ENCODE data around the gene ARSK. TPM values are rescaled to one million over a fixed set of nuclear protein-coding genes. Genes with fewer than 3 reads are reported as not detected.
A peak's percentile ranks its signal among the peaks of the same experiment; 100 is the strongest.

ARSK gene
- total and polyA plus RNA-seq, 2 of the 4 experiments (the other 2 are of a cell fraction): 15.1 to 22.0 TPM

GRCh38 chr5:95543017-95543705, 11.7 kb upstream of the ARSK start:
- H3K36me3 ChIP-seq (ENCODE audit: control insufficient read depth, insufficient read depth, low read length): peaks cover 22% of the 10 kb centered on the region
- CTCF ChIA-PET: no interaction called here

More at GRCh38 chr5:95543017-95543705, 11.7 kb upstream of the ARSK start:
- Histone ChIP-seq H2AK5ac (ENCODE audit: low read depth, low read length) (no peak overlapping the region), H3K79me1 (ENCODE audit: low read depth in 1 of 2, low read length in 2 of 2) (peaks cover 28 to 37% of the 10 kb centered on the region in 2 experiments), H4K5ac (ENCODE audit: low read depth, low read length) (no peak overlapping the region), H4K8ac (ENCODE audit: low read depth in 2 of 2, low read length in 2 of 2) (no peak overlapping the region), H3K4me3 (ENCODE audit: insufficient read depth, low read depth, low read length) (no peak overlapping the region), H3K4me2 (ENCODE audit: low read depth, low read length) (peak overlapping the region; percentile 55; the same call in 1 of the 2 replicates), H2BK120ac (ENCODE audit: low read depth, low read length) (no peak overlapping the region), H3K9ac (ENCODE audit: low read depth, low read length) (no peak overlapping the region), H3K56ac (ENCODE audit: extremely low read depth, insufficient read depth, low read length) (no peak overlapping the region), H2AK9ac (replicated peaks; ENCODE audit: low read depth, low read length, poor library complexity) (no peak overlapping the region), H2BK20ac (ENCODE audit: low read depth, low read length) (no peak overlapping the region), H3K9me3 (ENCODE audit: control insufficient read depth, insufficient read depth, low read length) (no peaks in the 10 kb centered on the region), H4K91ac (ENCODE audit: insufficient read depth, low read depth, low read length) (no peak overlapping the region), H2AFZ (replicated peaks; ENCODE audit: low read length, poor library complexity) (no peak overlapping the region), H3K27ac (ENCODE audit: insufficient read depth, low read length) (no peak overlapping the region), H3K14ac (replicated peaks; ENCODE audit: low read depth, low read length) (no peak overlapping the region), H3K4ac (ENCODE audit: low read depth, low read length) (no peak overlapping the region), H2BK5ac (ENCODE audit: low read depth, low read length, poor library complexity, severe bottlenecking) (no peak overlapping the region), H3K9me1 (ENCODE audit: insufficient read depth, low read length) (peaks cover 9% of the 10 kb centered on the region), H3K23ac (ENCODE audit: low read depth, low read length) (no peak overlapping the region), H3K4me1 (ENCODE audit: control insufficient read depth, insufficient read depth, low read length) (peaks cover 2% of the 10 kb centered on the region; the same call in 1 of the 2 replicates), H3K27me3 (ENCODE audit: control insufficient read depth, insufficient read depth, low read length) (no peaks in the 10 kb centered on the region), H2BK15ac (ENCODE audit: low read depth, low read length) (no peak overlapping the region), H4K20me1 (ENCODE audit: insufficient read depth, low read length) (no peaks in the 10 kb centered on the region), H3K18ac (ENCODE audit: low read depth, low read length) (no peak overlapping the region)
- TF ChIP-seq USF2 (IDR thresholded peaks at IDR 0.05; ENCODE audit: low read depth, low read length) (no peak), RFX5 (IDR thresholded peaks at IDR 0.05; ENCODE audit: low read depth, low read length) (no peak), MAZ (IDR thresholded peaks at IDR 0.05; ENCODE audit: borderline replicate concordance, low read depth, low read length) (no peak), RCOR1 (IDR thresholded peaks at IDR 0.05; ENCODE audit: insufficient replicate concordance, low read length) (no peak)
- in situ Hi-C loops (cut with MboI; ENCODE audit: low sequenced_read_pairs): no loop called here
- ATAC-seq (ENCODE audit: low read depth): peak; percentile 83
- intact Hi-C loops (cut with micrococcal nuclease): no loop called here
- dilution Hi-C loops (cut with HindIII; ENCODE audit: low sequenced_read_pairs, unreplicated experiment): no loop called here
- no TSS peak for BruUV-seq (replicated peaks)
- DNase-seq: peak; percentile 32
- no CpG with 5 or more reads among the region's 3 CpGs for WGBS, 2 experiments (ENCODE audit: extremely low coverage in 2 of 2, insufficient read length in 1 of 2)
- POLR2A ChIA-PET (ENCODE audit: unreplicated experiment): no interaction called here
